Fibroblast of lung (primary cell): ENCODE measurements around the gene ZNF550. TPM values are rescaled to one million over a fixed set of nuclear protein-coding genes. Genes with fewer than 3 reads are reported as not detected.
A peak's percentile ranks its signal among the peaks of the same experiment; 100 is the strongest.

Source experiments
- DNase-seq, 2 donors: peaks; one replicate each; pipeline versions ENCODE4 v3.0.0 to v3.0.0-alpha.2; 2010; ENCODE audit warnings: low read depth in 2 of 2
- H2AFZ ChIP-seq: 2 replicates; pipeline ENCODE4 v1.5.1; 2012; ENCODE audit warnings: low read length, control low read depth, inconsistent platforms
- H3K27ac ChIP-seq: 2 replicates; pipeline ENCODE4 v1.5.1; 2011; ENCODE audit warnings: low read length, control low read depth; ENCODE audit not compliant: insufficient read depth
- H3K27me3 ChIP-seq: 2 replicates; pipeline ENCODE4 v1.5.1; 2011; ENCODE audit warnings: mild to moderate bottlenecking, low read length; ENCODE audit not compliant: control insufficient read depth, insufficient read depth
- H3K36me3 ChIP-seq: 2 replicates; pipeline ENCODE4 v1.5.1; 2011; ENCODE audit warnings: low read length; ENCODE audit not compliant: control insufficient read depth, insufficient read depth
- H3K4me1 ChIP-seq: 2 replicates; pipeline ENCODE4 v1.5.1; 2011; ENCODE audit warnings: low read length; ENCODE audit not compliant: control insufficient read depth, insufficient read depth; ENCODE audit errors: extremely low read depth
- H3K4me2 ChIP-seq: 2 replicates; pipeline ENCODE4 v1.5.1; 2011; ENCODE audit warnings: low read length, control low read depth; ENCODE audit not compliant: insufficient read depth; ENCODE audit errors: extremely low read depth
- H3K4me3 ChIP-seq, 4 experiments: fragments of 200-600 bp in 1 of 4; sonication (generic) in 1 of 4; replicated peaks in 1 of 4; 2 replicates each; pipeline ENCODE4 v1.5.1; 2011 to 2016; ENCODE audit warnings: low read length in 4 of 4, low read depth in 3 of 4, mild to moderate bottlenecking in 3 of 4, control low read depth in 2 of 4, inconsistent platforms in 1 of 4, mixed read lengths in 1 of 4; ENCODE audit not compliant: insufficient read depth in 1 of 4; ENCODE audit errors: control extremely low read depth in 1 of 4
- H3K79me2 ChIP-seq: 2 replicates; pipeline ENCODE4 v1.5.1; 2012; ENCODE audit warnings: mild to moderate bottlenecking, low read length, inconsistent platforms; ENCODE audit not compliant: control insufficient read depth, insufficient read depth
- H3K9ac ChIP-seq: 2 replicates; pipeline ENCODE4 v1.5.1; 2011; ENCODE audit warnings: mild to moderate bottlenecking, low read length, control low read depth; ENCODE audit not compliant: insufficient read depth
- H3K9me3 ChIP-seq: 2 replicates; pipeline ENCODE4 v1.5.1; 2012; ENCODE audit warnings: low read depth, low read length; ENCODE audit not compliant: control insufficient read depth, insufficient read depth
- H4K20me1 ChIP-seq: 2 replicates; pipeline ENCODE4 v1.5.1; 2011; ENCODE audit warnings: low read length; ENCODE audit not compliant: control insufficient read depth, insufficient read depth; ENCODE audit errors: extremely low read depth
- CTCF ChIP-seq, 2 donors: IDR thresholded peaks in 1 of 2; conservative IDR thresholded peaks in 1 of 2; 1 replicate in 1 of 2; 2 replicates in 1 of 2; pipeline ENCODE4 v1.5.1; 2011 to 2012; ENCODE audit warnings: low read length in 2 of 2, control low read depth in 1 of 2, inconsistent platforms in 1 of 2, low read depth in 1 of 2, mild to moderate bottlenecking in 1 of 2
- EZH2 ChIP-seq: IDR thresholded peaks from 2 replicates; pipeline ENCODE4 v1.5.1; 2012; ENCODE audit warnings: low read length, control low read depth, mild to moderate bottlenecking; ENCODE audit errors: missing control alignments
- polyA plus RNA-seq, 2 donors: library from polyadenylated mRNA; depleted of rRNA in 1 of 2; stranded (reverse) in 1 of 2; unstranded in 1 of 2; fragments of >200 nt; gene quantifications; 2 replicates each; pipeline ENCODE4 v1.2.1, GENCODE V29; 2011 to 2012; ENCODE audit warnings: missing spikeins in 1 of 2
- total RNA-seq: library from RNA; depleted of rRNA; stranded (reverse); fragments of >200 nt; gene quantifications from 2 replicates; pipeline ENCODE4 v1.2.1, GENCODE V29; 2014

ZNF550 gene
- total and polyA plus RNA-seq, 2 donors (not counting 1 experiment from before 2014, with no cell fraction given) = 5.7 to 8.6 TPM

- Histone ChIP-seq H2AFZ (no peak overlapping the region), H3K4me3 (peak overlapping the region in 1 of 4 experiments; percentile 69), H3K27me3 (no peaks in the 10 kb centered on the region), H3K9ac (no peak overlapping the region), H3K4me2 (no peak overlapping the region), H3K9me3 (no peaks in the 10 kb centered on the region), H3K27ac (no peak overlapping the region), H3K79me2 (peaks cover 5% of the 10 kb centered on the region), H3K36me3 (no peaks in the 10 kb centered on the region), H4K20me1 (no peaks in the 10 kb centered on the region), H3K4me1 (no peaks in the 10 kb centered on the region)
- DNase-seq = no peak
- no peak for TF ChIP-seq CTCF (conservative IDR thresholded peaks at IDR 0.05 in 1 of 2, IDR thresholded peaks at IDR 0.05 in 1 of 2; ENCODE audit: low read depth in 1 of 2, low read length in 2 of 2)
Observed at GRCh38 chr19:57583104-57583520, 23.4 kb upstream of the ZNF550 start.

GRCh38 chr19:57578487-57579205 is 19.0 kb upstream of the ZNF550 start, which contains the start of gene ZNF416:
Gene ZNF416, minus strand, starts transcription at chr19:57578911. Its CDS starts 207 bp downstream, at chr19:57578704.
- peak within 1 kb of the TSS; percentile 51 for H3K27ac ChIP-seq
- peak; percentile 13 to 18 for TF ChIP-seq CTCF (conservative IDR thresholded peaks at IDR 0.05 in 1 of 2, IDR thresholded peaks at IDR 0.05 in 1 of 2; ENCODE audit: low read depth in 1 of 2, low read length in 2 of 2)
- no peak for TF ChIP-seq EZH2

GRCh38 chr19:57576661-57577060 is 17.0 kb upstream of the ZNF550 start:
- Histone ChIP-seq H4K20me1 (no peaks in the 10 kb centered on the region), H3K9me3 (peaks cover 20% of the 10 kb centered on the region), H3K4me1 (peaks cover 2% of the 10 kb centered on the region), H3K9ac (no peak overlapping the region), H3K4me3 (no peak overlapping the region), H3K27me3 (no peaks in the 10 kb centered on the region), H3K27ac (no peak overlapping the region), H3K4me2 (no peak overlapping the region), H3K36me3 (peaks cover 22% of the 10 kb centered on the region), H3K79me2 (peaks cover 13% of the 10 kb centered on the region), H2AFZ (no peak overlapping the region)
- no peak for DNase-seq
- TF ChIP-seq CTCF (conservative IDR thresholded peaks at IDR 0.05 in 1 of 2, IDR thresholded peaks at IDR 0.05 in 1 of 2; ENCODE audit: low read depth in 1 of 2, low read length in 2 of 2) (no peak), EZH2 (no peak)

More at GRCh38 chr19:57578487-57579205, 19.0 kb upstream of the ZNF550 start, which contains the start of gene ZNF416:
- peak within 1 kb of the TSS; percentile 92 for H2AFZ ChIP-seq
- peaks cover 2% of the 10 kb centered on the region for H3K4me1 ChIP-seq
- H4K20me1 ChIP-seq = no peaks in the 10 kb centered on the region
- no peaks in the 10 kb centered on the region for H3K27me3 ChIP-seq
- peak; percentile 97 to 99 for DNase-seq
- H3K79me2 ChIP-seq = peaks cover 13% of the 10 kb centered on the region
- H3K9ac ChIP-seq = peak within 1 kb of the TSS; percentile 81
- H3K4me2 ChIP-seq = peak within 1 kb of the TSS; percentile 83
- peak within 1 kb of the TSS; percentile 75 to 95 (median 80) for H3K4me3 ChIP-seq
- peaks cover 15% of the 10 kb centered on the region for H3K36me3 ChIP-seq
- H3K9me3 ChIP-seq = peaks cover 8% of the 10 kb centered on the region
